Melanocyte of skin (primary cell): ENCODE data around the gene L3MBTL3. TPM values are rescaled to one million over a fixed set of nuclear protein-coding genes. Genes with fewer than 3 reads are reported as not detected.

Source experiments
- total RNA-seq, 2 donors: library from RNA; depleted of rRNA; stranded (reverse); fragments of >200 nt; gene quantifications; 2 replicates each; pipeline ENCODE4 v1.2.3, GENCODE V29; 2012

L3MBTL3 gene
- total RNA-seq, result 1 to 10 TPM; 5.9 to 10.0 TPM

DNA sequence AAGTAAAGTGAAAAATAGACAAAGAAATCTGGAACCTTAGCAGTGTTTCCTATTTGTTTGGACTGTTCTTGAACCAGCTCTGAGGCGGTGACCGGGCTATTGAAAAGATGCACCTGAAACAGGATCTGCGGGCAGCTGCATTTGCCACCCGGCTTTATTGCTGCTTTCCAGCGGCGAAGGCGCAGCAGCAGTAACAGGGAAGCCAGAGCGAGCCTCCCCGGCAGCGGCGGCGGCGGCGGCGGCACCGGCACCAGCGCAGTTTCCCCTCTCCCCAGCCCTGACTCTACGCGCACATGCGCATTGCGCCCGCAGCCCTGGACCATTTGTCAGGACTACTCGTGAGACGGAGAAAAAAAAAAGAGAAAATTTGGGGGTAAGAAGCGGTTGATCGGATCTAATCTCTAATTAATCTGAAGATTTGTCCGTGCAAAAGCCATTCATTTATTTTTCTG lies at the start of gene L3MBTL3:
Gene L3MBTL3, plus strand, starts transcription at position 290 of the 452 bp plus-strand sequence. CDS start 24,119 bp downstream, outside the sequence.

Other genes starting within 250 kb of the L3MBTL3 start
- gene TMEM244, start 157.3 kb upstream of the L3MBTL3 start, total RNA-seq, result not detected
- gene SAMD3, start 204.4 kb downstream of the L3MBTL3 start, total RNA-seq, result not detected